Embryonic facial prominence (tissue), 1 donor: ENCODE measurements around the gene CSNK1D.

ENCODE experiments used
- DNase-seq: peaks from one replicate; pipeline ENCODE4 v3.0.0-alpha.2; 2016; ENCODE audit errors: extremely low spot score

Gene CSNK1D

DNA sequence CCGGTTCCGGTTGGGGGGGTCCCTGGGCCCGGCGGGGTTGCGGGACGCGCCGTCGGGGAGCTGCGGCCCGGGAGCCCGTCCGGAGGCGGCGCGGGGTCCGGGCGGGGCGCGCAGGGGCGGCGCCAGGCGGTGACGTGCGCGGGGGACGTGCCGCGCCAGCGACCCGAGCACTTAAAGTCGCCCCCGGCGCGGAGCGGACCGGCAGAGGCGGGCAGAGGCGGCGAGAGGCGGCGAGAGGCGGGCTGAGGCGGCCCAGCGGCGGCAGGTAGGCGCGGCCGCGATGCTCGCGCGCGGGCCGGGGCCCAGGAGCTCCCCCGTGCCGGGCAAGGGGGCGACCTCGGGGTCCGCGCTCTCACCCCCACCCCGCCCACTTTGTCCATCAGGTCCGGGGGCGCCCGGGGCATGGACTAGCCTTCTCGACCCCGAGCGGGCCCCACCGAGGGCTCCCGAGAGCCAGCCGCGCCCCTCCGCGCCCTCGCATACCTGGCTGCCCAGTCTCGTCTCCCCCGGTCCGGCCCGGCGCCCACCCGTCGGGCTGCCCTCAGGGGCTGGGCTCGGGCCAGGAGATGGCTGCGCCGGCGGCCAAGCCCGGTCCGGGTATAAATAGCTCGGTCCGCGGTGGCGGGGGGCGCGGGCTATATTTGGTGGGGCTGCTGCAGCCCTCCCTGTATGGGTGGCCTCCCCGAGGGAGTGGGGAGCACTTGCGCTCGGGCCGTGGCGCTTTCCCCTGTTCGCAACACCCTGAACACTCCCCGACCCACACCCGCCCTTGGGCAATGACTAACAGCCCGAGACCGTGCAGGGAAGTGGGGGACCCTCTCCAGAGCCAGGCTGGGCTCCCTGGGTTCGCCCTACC lies 44.4 kb downstream of the CSNK1D start, which contains the start of gene SLC16A3:
Gene SLC16A3, plus strand, starts transcription at position 201 of the 856 bp plus-strand sequence. CDS start 6,967 bp downstream, outside the sequence.
- DNase-seq: no peak

DNA sequence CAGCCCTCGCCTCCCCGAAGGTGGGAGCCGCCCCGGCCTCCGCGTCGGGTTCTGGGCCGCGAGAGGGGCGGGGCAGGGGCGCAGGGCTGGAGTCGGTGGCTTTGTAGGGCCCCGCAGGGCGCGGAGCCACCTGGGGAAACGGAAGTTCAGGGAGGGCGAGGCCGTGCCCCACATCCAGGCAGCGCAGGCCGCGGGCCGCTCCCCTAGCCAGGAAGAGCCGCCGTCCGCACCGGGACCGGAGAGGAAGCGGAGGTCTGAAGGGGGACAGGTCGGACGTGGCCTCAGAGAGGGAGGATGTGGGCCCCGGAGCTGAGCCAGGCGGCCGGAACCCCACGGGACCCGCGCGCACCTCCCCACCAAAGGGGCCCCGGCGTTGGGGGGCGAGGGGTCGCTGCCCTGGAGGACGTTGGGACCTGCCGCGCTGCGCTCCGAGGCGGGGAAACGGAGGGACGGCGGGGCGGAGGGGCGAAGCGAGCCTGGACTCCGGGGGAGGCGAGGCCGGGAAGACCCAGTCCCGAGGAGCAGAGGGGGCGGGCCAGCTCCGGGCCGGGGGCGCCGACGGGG lies 45.1 kb downstream of the CSNK1D start:
- no peak for DNase-seq

DNA sequence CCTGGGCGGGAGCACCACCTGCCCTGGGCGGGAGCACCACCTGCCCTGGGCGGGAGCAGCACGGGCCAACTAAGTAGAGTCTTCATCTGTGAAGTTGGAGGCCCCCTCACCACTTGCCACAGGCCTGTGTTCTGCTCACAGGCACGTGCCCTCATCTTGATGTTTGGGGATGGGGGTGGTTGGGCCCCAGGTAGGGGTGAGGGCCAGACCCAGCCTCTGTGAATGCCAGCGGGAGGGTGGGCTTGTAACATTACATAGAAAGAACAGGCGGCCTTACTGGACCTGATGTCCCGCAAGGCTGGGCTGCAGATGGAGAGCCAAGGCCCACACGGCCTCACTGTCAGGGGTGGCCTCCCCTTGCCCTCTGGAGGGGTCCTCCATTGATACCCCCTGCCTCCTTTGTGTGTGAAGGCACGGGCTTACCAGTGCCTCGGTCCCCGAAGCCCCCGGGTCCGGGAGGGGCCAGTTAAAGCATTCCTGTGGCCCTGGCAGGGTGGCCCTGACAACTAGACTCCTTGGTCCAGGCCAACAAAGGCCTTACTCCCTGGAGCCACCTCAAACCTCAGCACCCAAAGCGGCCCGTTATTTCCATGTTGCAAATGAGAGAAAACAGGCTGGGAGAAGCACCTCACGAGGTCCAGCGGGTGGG lies 45.7 kb downstream of the CSNK1D start:
- DNase-seq: no peak

DNA sequence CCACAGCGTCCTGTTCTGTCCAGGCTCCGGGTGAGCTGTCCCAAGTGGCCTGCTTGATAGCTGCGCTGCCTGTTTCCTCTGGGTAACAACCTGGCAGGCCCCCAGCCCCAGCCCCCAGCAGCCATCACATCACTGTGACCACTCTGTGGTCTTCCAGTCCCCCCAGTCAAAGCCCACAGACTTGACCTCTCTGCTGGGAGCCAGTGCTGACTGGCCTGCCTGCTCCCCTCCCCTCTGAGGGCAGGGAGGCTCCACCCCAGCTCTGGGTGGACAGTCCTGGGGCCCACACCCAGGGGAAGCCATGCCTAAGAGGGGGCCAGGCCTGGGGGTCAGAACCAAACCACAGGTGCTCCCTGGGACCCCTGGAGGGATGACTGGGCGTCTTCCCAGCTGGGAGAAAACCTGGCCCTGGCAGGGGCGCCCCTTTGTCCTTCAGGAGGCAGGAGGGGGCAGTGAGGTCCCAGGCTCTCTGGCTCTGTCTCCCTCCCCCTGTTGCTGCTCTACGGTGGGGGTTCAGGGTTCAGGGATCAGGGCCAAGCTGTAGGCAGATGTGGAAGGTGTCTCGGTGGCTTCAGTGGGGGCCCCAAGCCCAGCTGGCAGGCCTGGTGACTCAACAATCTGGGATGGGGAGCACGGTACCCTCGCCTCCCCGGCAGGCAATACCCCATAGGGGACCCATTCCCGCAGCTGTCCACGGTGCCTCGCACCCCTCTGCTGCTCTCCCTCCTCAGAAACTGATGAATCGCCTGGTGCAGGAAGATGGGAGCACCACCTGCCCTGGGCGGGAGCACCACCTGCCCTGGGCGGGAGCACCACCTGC lies 46.5 kb downstream of the CSNK1D start:
- no peak for DNase-seq

DNA sequence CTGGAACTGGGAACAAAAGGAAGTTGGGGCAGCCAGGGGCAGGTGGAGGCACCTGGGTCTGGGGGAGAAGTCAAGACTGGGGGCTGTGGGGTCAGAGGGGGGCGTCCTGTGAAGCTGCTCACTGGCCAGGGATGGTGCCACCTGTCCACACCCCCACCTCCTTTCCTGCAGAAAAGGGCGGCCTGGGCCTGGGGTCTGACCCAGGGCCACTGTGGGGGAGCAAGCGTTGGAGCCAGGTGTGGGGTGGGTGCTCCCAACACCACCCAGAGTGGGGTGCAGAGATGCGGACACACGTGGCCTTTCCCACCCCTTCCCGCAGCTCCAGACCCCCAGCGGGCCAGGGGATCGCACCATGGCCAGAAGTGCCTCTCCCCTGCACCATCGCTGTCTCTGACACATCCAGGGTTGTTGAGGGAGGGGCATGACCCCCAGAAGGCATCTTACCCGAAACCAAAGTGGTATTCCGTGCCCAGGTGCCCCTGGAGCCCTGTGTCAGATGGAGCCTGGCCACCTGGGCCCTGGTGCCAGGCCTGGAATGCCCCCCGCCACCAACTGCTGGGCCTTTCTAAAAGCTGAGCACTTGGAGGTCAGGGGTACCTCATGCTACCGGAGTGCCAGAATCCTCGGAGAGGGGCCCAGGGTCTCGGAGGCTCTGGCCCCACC lies 47.2 kb downstream of the CSNK1D start:
- no peak for DNase-seq

DNA sequence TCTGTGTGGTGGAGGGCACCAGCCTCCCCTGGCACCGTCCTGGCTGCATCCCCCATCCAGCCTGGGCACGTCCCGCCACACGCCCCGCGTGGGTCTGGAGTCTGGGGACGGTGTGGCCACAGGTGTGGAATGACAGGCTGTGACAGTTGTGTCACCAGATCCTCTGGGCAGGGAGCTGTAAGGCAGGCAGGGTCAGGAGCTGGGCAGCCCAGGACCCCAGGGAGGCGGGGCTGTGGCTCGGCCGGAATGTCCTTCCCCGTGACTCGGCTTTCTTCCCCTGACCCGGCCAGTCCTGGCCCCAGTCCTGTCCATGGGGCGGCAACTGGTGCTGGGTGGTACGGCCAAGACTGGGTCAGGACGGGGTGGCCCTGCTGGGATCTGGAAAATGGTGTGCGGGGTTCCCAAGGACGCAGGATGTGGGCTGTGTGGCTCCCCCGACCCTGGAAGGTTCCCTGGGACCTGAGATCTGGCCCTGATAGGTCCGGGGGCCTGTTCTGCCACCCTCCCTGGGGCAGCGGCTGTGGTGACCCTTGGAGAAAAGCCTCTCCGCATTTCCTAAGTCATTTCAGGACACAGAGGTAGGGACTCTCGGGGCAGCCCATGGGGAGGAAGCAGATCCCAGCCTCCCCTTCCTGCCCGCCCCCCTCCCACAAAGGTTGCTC lies 48.0 kb downstream of the CSNK1D start:
- no peak for DNase-seq

DNA sequence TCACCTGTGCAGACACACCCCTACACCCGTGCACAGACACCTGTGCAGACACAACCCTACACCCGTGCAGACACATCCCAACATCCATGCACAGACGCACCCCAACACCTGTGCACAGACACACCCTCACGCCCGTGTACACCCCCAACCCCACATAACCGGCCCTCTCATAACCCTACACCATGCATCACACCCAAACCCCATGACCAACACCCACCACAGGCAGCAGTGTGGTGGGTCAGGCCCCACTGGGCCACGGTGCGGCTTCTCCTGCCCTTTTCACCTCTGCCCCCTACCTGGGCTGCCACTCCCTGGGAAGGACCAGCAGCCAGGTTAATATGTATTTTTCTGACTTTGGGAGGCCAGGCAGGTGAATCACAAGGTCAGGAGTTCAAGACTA lies 48.8 kb downstream of the CSNK1D start:
- no peak for DNase-seq

DNA sequence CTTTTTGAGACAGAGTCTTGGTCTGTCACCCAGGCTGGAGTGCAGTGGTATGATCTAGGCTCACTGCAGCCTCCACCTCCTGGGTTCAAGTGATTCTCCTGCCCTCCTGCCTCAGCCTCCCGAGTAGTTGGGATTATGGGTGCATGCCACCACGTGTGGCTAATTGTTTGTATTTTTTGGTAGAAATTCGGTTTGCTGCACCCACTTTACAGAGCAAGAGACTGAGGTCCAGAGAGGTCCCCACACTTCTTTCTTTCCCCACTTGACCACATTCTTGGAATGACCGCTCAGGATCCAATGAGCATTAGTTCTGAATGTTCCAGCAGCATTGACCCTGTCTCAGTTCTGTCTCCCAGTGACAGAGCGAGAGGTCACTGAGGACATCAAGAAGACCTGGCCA lies 50.0 kb downstream of the CSNK1D start:
- no peak for DNase-seq

DNA sequence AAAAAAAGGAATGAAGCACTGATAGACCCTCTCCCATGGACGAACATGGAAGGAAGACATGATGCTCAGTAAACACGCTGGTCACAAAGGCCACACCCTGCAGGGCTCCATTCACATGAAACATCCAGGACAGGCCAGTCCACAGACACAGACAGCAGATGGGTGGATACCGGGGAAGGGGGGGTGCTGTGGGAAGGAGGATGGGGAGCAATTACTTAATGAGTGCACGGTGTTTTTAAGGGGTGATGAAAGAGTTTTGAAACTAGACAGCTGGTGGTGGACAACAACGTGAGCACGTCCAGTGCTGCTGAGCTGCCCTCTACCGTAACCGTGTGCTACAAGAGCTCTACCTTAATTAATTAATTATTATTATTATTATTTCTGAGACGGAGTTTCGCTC lies 50.7 kb downstream of the CSNK1D start:
- DNase-seq: no peak

DNA sequence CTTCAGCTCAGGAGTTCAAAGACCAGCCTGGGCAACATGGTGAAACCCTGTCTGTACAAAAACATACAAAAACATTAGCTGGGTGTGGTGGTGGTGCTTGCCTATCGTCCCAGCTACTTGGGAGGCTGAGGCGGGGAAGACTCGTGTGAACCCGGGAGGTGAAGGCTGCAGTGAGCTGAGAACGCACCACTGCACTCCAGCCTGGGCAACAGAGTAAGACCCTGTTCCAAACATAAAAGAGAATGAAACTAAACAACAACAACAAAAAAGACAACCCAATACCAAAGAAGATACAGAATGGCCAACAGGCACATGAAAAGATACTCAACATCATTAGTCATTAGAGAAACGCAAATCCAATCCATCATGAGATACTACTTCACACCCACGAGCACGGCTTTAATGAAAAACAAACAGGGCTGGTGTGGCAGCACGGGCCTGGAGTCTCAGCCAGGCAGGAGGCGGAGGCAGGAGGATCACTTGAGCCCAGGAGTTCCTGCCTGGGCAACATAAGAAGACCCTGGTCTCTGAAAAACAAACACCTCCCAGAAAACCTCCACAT lies 52.1 kb downstream of the CSNK1D start:
- DNase-seq: no peak

DNA sequence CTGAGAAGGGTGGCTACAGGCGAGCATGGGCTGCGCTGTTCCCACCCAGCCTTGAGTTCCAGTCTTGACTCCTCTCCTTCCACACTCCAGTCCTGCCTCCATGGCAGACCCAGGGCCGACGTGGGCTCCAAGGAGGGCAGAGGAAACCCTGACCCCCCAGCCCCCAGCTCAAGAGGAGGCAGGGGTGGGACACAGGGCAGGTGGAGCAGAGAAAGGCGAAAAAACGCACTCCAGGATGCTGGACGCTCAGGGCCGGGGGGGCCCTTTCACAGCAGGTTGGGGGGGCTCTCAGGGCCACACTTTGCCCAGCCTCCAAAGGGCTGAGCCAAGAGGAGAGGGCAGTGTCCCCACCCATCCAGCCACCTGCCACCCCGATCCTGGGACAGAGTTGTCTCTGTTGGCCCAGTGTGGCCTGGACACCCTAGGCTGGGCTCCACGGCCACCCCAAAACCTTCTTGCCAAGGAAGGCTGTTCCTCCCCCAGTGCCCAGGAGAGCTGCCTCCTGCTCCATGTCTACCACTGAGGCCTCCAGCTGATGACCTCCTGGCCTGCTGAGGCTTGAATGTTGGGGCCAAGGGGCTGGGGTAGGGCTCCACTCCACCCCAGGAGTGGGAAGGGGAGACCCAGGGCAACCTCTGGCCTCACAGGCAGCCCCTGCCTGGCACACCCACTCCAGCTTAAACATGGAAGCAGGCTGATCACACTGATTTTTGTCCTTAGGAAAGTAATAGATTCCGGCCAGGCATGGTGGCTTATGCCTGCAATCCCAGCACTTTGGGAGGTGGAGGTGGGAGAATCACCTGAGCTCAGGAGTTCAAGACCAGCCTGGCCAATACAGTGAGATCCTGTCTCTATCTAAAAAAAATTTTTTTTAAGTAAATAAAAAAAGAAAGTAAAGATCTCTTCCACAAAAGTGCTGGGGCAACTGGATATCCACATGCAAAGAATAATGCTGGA lies 53.5 kb downstream of the CSNK1D start:
- DNase-seq: no peak

DNA sequence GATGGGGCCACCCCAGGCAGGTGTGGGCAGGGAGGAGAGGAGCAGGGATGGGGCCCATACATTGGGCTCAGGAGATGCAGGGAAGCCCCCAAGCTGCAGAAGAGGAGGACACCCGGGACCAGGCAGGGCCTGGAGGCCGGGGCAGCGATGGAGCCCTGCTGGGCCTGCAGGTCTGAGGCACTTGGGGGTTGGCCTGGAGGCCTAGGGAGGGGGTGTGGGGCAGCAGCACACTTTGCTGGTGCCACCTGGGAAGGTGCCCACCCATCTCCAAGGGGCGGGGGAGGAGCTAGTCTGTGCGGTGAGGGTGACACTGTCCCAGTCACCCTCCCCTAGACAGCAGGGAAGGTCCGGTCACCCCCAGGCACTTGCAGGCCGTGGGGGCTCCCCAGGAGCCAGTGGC lies 54.4 kb downstream of the CSNK1D start:
- no peak for DNase-seq

DNA sequence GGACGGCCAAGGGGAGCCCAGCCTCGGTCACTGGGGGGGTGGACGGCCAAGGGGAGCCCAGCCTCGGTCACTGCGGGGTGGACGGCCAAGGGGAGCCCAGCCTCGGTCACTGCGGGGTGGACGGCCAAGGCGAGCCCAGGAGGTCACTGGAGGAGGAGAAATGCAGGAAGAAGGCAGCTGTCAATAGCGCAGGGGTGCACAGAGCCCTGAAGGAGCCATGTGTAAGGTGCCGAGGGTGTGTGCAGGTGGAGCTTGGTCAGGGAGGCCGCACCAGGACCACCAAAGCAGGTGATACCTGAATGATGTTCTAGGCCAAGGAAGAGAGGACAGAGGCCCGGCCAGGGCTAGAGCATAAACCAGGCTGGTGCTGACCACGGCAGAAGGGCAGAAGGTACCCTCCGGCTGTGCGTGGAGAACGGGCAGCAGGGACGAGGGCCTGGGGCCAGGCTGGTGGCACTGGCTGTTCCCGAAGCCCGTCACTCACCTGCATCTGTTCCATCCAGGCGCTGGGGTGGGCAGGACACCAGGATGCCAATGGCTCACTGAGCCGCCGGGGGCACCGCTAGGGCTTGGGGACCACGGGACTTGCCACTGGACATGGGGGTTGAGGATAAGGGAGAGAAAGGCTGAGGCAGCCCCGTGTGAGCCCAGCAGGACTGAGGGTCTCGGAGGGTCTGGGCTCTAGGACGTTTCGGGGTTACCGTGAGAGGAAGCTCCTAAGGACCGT lies 55.0 kb downstream of the CSNK1D start:
- DNase-seq: no peak

DNA sequence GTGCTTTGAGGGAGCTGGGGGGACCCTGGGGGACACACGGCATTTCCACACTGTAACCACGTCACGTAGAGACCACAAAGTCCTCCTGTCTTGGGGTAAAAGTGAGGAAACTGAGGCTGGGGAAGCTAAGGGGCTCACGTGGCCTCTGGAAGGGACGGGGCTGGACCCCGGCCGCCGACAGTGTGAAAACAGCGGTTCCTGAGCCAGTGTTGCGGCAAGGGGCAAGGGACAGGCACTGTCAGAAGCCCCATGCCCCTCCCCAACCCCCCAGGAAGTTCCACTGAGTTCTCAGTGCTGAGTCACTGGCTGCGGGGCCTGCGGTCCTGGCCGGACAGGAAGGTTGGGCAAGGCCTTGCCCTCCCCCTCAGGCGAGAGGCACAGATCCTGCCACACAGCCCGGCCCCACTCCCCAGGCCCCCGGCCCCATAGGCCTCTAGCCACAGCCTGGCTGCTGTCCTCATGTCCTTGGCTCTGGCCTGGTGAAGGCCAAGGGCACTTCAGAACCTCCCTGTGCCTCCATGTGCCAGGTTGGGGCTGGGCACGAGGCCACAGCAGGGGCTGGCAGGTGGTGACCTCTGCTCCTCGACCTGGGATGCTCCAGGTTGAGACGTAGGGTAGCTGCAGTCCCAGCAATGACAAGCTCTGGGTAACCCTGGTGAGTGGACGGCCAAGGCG lies 55.8 kb downstream of the CSNK1D start:
- DNase-seq: no peak

DNA sequence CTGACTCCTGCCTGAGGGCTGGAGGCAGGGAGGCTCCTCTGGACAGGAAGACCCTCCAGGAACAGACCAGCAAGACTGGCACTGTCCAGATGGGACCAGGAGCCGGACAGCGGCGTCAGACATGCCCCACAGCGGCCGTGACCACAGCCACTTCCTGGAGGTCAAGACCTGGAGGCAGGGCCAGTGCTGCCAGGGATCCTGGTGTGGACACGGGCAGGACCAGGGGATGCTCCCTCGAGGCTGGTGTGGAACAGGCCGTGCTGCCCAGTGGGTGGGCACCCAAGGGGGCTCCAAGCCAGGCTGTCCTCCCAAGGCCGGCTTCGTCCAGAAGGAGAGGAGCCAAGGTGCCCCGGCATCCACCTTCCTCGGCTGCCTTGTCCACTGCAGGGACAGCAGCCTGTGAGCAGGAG lies 56.4 kb downstream of the CSNK1D start:
- DNase-seq: no peak

DNA sequence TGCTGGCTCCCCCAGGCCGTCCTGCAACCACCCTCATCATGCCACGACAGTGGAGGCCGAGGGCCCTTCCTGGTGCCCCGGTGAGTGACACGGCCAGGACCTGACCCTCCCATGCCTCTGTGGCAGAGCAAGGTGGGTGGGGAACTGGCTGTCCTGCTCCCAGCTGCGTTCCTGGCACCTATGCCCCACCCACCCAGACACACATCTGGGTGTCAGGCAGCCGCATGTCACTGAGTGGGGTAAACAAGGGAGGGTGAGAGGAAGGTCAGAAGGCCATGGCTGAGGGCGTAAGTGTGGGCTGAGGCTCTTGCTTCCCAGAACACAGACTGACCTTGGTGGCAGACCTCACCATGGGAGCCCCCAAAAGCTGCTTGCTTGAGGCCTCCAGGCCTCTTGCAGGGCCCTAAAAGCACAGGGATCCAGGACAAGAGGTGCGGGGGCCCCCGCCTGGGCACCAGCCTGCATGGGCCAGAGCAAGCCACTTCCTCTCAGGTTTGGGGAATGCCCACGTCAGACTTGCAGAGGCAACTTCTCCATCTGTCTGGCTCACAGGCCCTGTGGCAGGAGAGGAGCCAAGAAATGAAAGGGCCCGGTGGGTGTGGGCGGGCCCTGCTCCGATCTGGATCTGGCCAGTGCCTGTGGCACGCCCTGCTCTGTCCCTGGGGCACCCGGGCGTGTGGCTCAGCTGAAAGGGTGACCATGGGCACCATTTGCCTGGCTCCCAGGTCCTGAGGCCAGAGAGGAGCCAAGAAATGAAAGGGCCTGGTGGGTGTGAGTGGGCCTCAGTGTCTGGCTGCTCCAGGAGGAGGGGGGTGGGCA lies 57.0 kb downstream of the CSNK1D start:
- no peak for DNase-seq

DNA sequence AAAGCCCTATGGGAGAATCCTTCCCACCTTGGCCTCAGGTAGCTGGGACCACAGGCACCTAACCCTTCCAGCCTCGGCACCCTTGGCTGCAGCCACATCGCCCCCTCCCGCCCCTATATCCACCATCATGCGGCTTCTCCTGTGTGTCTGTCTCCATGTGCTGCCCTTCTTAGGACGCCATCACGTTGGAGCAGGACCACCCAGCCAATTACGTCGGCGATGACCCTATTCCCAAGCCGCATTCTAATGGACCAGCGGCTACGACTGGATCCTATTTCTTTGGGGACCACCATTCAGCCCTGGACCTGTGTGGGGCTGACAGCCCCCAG lies 57.6 kb downstream of the CSNK1D start:
- no peak for DNase-seq
